ENCODE data around the gene YES1.

YES1 gene

GRCh38 chr18:832085-832681 lies 20.1 kb upstream of the YES1 start (continued):
- no peak for TF ChIP-seq PATZ1 (tag by site-specific recombination; IDR thresholded peaks at IDR 0.05)
- TF ChIP-seq GLIS1 (tag by site-specific recombination; IDR thresholded peaks at IDR 0.05) = peak; percentile 78
- TF ChIP-seq ZNF791 (tag by site-specific recombination; IDR thresholded peaks at IDR 0.05) = no peak
- no peak for TF ChIP-seq OSR2 (tag by site-specific recombination; IDR thresholded peaks at IDR 0.05)
- no peak for TF ChIP-seq WT1 (tag by site-specific recombination; IDR thresholded peaks at IDR 0.05)
- no peak for TF ChIP-seq KLF7 (tag by site-specific recombination; IDR thresholded peaks at IDR 0.05; ENCODE audit: borderline replicate concordance)
- TF ChIP-seq ZNF629 (tag by site-specific recombination; IDR thresholded peaks at IDR 0.05) = no peak
- no peak for TF ChIP-seq YY2 (tag by site-specific recombination; IDR thresholded peaks at IDR 0.05)
- TF ChIP-seq ZNF473 (tag by site-specific recombination; IDR thresholded peaks at IDR 0.05) = no peak
- no peak for TF ChIP-seq ZNF37A (tag by site-specific recombination; IDR thresholded peaks at IDR 0.05)
- no peak for TF ChIP-seq ZNF138 (tag by site-specific recombination; IDR thresholded peaks at IDR 0.05; ENCODE audit: borderline replicate concordance)
- no peak for TF ChIP-seq ZNF202 (tag by site-specific recombination; IDR thresholded peaks at IDR 0.05; ENCODE audit: borderline replicate concordance)
- TF ChIP-seq RBAK (tag by site-specific recombination; IDR thresholded peaks at IDR 0.05) = no peak
- no peak for TF ChIP-seq ZNF292 (tag by site-specific recombination; IDR thresholded peaks at IDR 0.05; ENCODE audit: borderline replicate concordance, low read depth)
- no peak for TF ChIP-seq SP7 (tag by site-specific recombination; IDR thresholded peaks at IDR 0.05)
- TF ChIP-seq, protein P1, sequence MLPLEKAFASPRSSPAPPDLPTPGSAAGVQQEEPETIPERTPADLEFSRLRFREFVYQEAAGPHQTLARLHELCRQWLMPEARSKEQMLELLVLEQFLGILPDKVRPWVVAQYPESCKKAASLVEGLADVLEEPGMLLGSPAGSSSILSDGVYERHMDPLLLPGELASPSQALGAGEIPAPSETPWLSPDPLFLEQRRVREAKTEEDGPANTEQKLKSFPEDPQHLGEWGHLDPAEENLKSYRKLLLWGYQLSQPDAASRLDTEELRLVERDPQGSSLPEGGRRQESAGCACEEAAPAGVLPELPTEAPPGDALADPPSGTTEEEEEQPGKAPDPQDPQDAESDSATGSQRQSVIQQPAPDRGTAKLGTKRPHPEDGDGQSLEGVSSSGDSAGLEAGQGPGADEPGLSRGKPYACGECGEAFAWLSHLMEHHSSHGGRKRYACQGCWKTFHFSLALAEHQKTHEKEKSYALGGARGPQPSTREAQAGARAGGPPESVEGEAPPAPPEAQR (tag by site-specific recombination; IDR thresholded peaks at IDR 0.05) = no peak
- no peak for TF ChIP-seq ZBTB7A (tag by site-specific recombination; IDR thresholded peaks at IDR 0.05; ENCODE audit: low read depth)
- no peak for TF ChIP-seq ZNF155 (tag by site-specific recombination; IDR thresholded peaks at IDR 0.05)
- no peak for TF ChIP-seq ZNF701 (tag by site-specific recombination; IDR thresholded peaks at IDR 0.05)
- TF ChIP-seq, protein P2, sequence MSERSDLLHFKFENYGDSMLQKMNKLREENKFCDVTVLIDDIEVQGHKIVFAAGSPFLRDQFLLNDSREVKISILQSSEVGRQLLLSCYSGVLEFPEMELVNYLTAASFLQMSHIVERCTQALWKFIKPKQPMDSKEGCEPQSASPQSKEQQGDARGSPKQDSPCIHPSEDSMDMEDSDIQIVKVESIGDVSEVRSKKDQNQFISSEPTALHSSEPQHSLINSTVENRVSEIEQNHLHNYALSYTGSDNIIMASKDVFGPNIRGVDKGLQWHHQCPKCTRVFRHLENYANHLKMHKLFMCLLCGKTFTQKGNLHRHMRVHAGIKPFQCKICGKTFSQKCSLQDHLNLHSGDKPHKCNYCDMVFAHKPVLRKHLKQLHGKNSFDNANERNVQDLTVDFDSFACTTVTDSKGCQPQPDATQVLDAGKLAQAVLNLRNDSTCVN (tag by site-specific recombination; optimal IDR thresholded peaks at IDR 0.05) = no peak
- TF ChIP-seq ZNF837 (tag by site-specific recombination; IDR thresholded peaks at IDR 0.05) = no peak
- TF ChIP-seq ZSCAN30 (tag by site-specific recombination; IDR thresholded peaks at IDR 0.05) = no peak
- TF ChIP-seq ZNF585B (tag by site-specific recombination; IDR thresholded peaks at IDR 0.05) = no peak
- TF ChIP-seq HOXD13 (CRISPR knock-in tag; IDR thresholded peaks at IDR 0.05; ENCODE audit: borderline replicate concordance) = no peak
- TF ChIP-seq ZBTB17 (tag by site-specific recombination; IDR thresholded peaks at IDR 0.05) = no peak
- TF ChIP-seq ZBTB10 (tag by site-specific recombination; IDR thresholded peaks at IDR 0.05) = no peak
- no peak for TF ChIP-seq ZNF175 (tag by site-specific recombination; IDR thresholded peaks at IDR 0.05)
- TF ChIP-seq SCRT1 (tag by site-specific recombination; IDR thresholded peaks at IDR 0.05; ENCODE audit: borderline replicate concordance) = peak; percentile 96
- no peak for TF ChIP-seq ZNF10 (tag by site-specific recombination; IDR thresholded peaks at IDR 0.05)
- peak; percentile 37; the same call in 1 of the 2 replicates for TF ChIP-seq KLF16 (tag by site-specific recombination; IDR thresholded peaks at IDR 0.05)
- no peak for TF ChIP-seq TRIM28 (IDR thresholded peaks at IDR 0.05; ENCODE audit: borderline replicate concordance, low read length)
- no peak for TF ChIP-seq ZNF362 (tag by site-specific recombination; IDR thresholded peaks at IDR 0.05)
- TF ChIP-seq ZNF132 (tag by site-specific recombination; IDR thresholded peaks at IDR 0.05; ENCODE audit: borderline replicate concordance) = no peak
- no peak for TF ChIP-seq KLF10 (tag by site-specific recombination; IDR thresholded peaks at IDR 0.05)
- TF ChIP-seq ZBTB21 (tag by site-specific recombination; IDR thresholded peaks at IDR 0.05) = no peak
